Left colon (tissue), 2 donors: ENCODE results near the gene PIP. TPM values are rescaled to one million over a fixed set of nuclear protein-coding genes. Genes with fewer than 3 reads are reported as not detected.
"Not testable (repeated sequence)": the region's sequence is repeated elsewhere in the genome, so short reads cannot be mapped to it uniquely, and the experiment has no call there.

ENCODE experiments used
- ATAC-seq: fragments of 200-7000 bp; cut with Tn5 transposase; one replicate; pipeline ENCODE4 v1.9.1; 2020; ENCODE audit warnings: mild to moderate bottlenecking, moderate library complexity
- DNase-seq, 2 donors: peaks; one replicate each; pipeline ENCODE4 v3.0.0-alpha.2; 2020
- intact Hi-C, 2 donors: fragments of 100-400 bp; cut with DNase I in 1 of 2; cut with micrococcal nuclease in 1 of 2; formaldehyde crosslinking; loops; one replicate each; pipeline versions ENCODE4 v1.11.2 to v1.14.0; 2022; cut with DNase I, micrococcal nuclease
- total RNA-seq, 2 donors: library from RNA; stranded (reverse); fragmentation: NEBNext Ultra II Directional; extraction: Animal tissue kit (Norgen Biotek cat#: 25700); gene quantifications; one replicate each; pipeline ENCODE4 v1.2.1, GENCODE V29; 2021
- donor health status: DM: no; HTN: no; CAD: no.
- donor health status: DM: yes; HTN: yes; CAD: no.

The PIP gene
- total RNA-seq, 2 donors from 2014 or later: not detected

DNA sequence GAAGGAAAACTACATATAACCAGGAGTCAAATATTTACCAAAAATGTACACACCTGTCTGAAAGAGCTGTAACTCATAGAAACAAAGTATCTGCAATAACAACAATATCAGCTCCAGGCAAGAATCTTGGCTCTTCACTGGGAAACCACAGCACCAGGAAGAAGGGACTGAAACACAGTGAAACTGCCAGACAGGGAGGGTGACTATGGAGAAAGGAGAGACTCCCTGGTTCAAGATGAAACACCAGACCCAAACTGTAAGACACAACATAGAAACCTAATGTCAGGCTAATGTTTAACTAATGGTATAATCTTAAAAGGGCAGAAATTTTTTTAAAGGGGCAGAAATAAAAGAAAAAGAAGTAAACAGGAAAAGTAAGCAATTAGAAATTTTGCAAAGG, 39.8 kb downstream of the PIP start:
- intact Hi-C loops: no loop called here
- DNase-seq (no peak), ATAC-seq (peak; percentile 81)

DNA sequence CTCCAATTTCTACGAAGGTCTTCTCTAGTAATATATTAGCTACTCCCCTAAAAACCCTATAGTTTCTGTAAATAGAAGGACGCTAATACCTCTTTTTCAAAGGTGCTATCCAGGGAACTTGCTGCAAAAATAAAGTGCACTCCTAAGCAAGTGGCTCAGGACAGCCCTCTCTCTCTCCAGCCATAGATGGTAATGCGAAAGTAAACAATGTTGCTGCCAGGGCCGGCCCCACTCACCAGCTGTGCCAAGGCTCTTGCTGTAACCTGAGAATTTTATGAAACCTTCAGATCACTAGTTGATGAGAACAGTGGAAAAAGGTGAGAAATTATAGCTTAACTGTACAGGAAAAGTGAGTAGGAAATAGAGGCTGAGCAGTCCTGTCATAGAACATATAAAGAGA, 40.5 kb downstream of the PIP start:
- intact Hi-C loops: no loop called here
- DNase-seq (peak; percentile 56 to 66), ATAC-seq (peak; percentile 97)

GRCh38 chr7:143176128-143176527, 44.3 kb downstream of the PIP start:
- intact Hi-C loops: no loop called here
- DNase-seq (no peak), ATAC-seq (no peak)

DNA sequence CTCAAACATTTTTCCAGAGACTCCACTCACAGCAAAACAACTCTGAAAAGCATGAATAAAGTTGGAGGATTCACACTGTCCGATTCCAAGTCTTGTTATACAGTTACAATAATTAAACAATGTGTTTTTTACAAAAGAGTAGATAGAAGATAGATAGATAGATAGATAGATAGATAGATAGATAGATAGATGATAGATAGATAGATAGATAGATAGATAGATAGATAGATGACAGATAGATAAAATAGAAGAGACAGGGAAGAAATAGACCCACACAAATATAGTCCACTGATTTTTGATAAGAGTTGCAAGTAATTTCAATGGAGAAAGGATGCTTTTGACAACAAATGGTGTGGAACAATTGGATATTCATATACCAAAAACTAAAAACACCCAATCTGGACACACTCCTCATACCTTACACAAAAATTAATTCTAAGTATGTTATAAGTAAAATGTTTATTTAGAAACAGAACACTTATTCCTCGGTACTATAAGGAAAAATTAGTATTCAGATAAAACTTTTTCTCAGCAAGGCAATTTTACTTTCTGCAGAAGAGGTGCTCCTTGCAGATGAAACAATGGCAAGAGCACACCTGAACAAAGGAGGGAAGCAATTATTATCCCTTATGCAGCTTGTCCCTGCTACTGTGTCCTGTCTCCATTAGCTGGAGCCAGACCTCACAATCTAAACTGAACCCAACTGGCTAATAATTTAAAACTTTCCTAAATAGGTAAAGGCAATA, 45.7 kb downstream of the PIP start:
- intact Hi-C loops: no loop called here
- DNase-seq (no peak), ATAC-seq (no peak)

GRCh38 chr7:143180771-143181170, 48.9 kb downstream of the PIP start:
- ATAC-seq, DNase-seq, intact Hi-C loops: not testable (repeated sequence)

GRCh38 chr7:143181349-143181748, 49.5 kb downstream of the PIP start:
- ATAC-seq (no peak), DNase-seq (no peak)
- intact Hi-C loops: no loop called here

DNA sequence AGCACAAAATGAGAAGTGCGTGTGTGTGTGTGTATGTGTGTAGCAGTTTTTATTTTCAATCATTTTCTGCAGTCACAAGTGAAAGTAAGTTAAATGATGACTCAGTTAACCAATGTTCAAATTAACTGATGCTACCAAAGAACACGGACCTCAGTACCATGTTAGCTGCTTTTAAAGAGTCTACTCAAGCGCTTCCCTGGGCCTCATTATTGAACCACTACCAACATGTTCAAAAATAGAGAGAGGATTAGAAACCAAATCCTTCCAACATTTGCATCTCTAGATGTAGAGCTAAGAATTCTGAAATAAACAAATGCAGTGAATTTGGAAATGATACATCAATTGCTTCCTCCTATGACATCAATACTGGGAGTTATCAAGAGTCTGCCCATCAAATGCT, 51.1 kb downstream of the PIP start, which contains the start of gene TAS2R39:
TSS of gene TAS2R39 (plus strand) at position 396 of the 400 bp plus-strand sequence. CDS start at position 396, 0 bp downstream.
- intact Hi-C loops: no loop called here
- no peak for ATAC-seq
- DNase-seq: no peak

- DNase-seq (no peak), ATAC-seq (no peak)
- intact Hi-C loops: no loop called here
Observed at GRCh38 chr7:143185551-143185950, 53.7 kb downstream of the PIP start.

DNA sequence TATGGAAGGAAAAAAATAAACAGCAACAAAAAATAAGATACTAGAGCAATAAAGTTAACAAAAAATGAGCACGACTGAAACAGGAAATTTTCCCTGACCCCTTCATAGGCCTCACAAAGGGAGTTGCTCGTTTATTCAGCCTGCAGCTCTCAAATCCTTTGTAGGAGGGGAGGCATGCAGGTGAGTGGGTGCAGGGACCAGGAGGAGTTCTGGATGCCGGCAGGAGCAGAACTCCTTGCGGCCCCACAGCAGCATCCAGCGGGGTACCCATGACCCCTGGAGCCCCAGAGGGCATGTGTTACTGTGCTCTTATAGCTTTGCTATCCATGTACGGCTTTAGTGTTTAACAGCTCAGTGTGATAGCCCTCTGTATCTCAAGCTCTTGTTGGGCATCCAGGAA, 57.1 kb downstream of the PIP start:
- ATAC-seq (no peak), DNase-seq (no peak)
- intact Hi-C loops: no loop called here

Other genes with a start within 250 kb of the PIP start
- gene TRPV6, start 246.3 kb upstream of the PIP start, total RNA-seq: under 1 TPM; 0.21 to 0.45 TPM
- gene TRPV5, start 198.3 kb upstream of the PIP start, total RNA-seq: not detected
- gene LLCFC1, start 192.6 kb upstream of the PIP start, total RNA-seq: not detected
- under 1 TPM in 1 of 2 donors, not detected in 1; 0.85 TPM for gene KEL, start 169.7 kb upstream of the PIP start, total RNA-seq
- gene OR9A2, start 104.9 kb upstream of the PIP start, total RNA-seq: not detected
- not detected for gene OR6V1, start 79.7 kb upstream of the PIP start, total RNA-seq
- gene TAS2R39, start 51.3 kb downstream of the PIP start, total RNA-seq: not detected
- gene TAS2R40, start 90.0 kb downstream of the PIP start, total RNA-seq: not detected
- 100 to 1,000 TPM; 290 to 349 TPM for gene GSTK1, start 131.4 kb downstream of the PIP start, total RNA-seq
- 10 to 100 TPM; 21.8 to 54.1 TPM for gene TMEM139, start 152.9 kb downstream of the PIP start, total RNA-seq
- 10 to 100 TPM; 29.9 to 39.4 TPM for gene CASP2, start 156.3 kb downstream of the PIP start, total RNA-seq
- gene CLCN1, start 184.0 kb downstream of the PIP start, total RNA-seq: not detected
- 1 to 10 TPM in 1 of 2 donors, under 1 TPM in 1; 0.27 to 3.4 TPM for gene FAM131B, start 230.6 kb downstream of the PIP start, total RNA-seq
- gene ZYX, start 249.3 kb downstream of the PIP start, total RNA-seq: 10 to 100 TPM; 70.1 to 84.4 TPM